H9 (cell line): ENCODE data around the gene TSPO2. TPM values are rescaled to one million over a fixed set of nuclear protein-coding genes. Genes with fewer than 3 reads are reported as not detected.

Experiments
- DNase-seq: peaks from one replicate; pipeline ENCODE4 v3.0.0-alpha.2; 2017
- H2AFZ ChIP-seq: one replicate; pipeline ENCODE4 v1.6.1; 2013; ENCODE audit warnings: mild to moderate bottlenecking, low read length, control low read depth, moderate library complexity
- H2AK5ac ChIP-seq: 2 replicates; pipeline ENCODE4 v1.6.1; 2013; ENCODE audit warnings: low read length, control low read depth, mixed read lengths; ENCODE audit not compliant: insufficient read length
- H2BK120ac ChIP-seq: one replicate; pipeline ENCODE4 v1.6.1; 2013; ENCODE audit warnings: low read depth, mild to moderate bottlenecking, low read length, control low read depth, inconsistent platforms; ENCODE audit not compliant: poor library complexity, severe bottlenecking
- H2BK12ac ChIP-seq: 2 replicates; pipeline ENCODE4 v1.6.1; 2013; ENCODE audit warnings: low read length, control low read depth, mixed read lengths, low read depth; ENCODE audit not compliant: insufficient read length
- H2BK15ac ChIP-seq: 2 replicates; pipeline ENCODE4 v1.6.1; 2013; ENCODE audit warnings: low read depth, low read length, control low read depth
- H2BK20ac ChIP-seq: one replicate; pipeline ENCODE4 v1.6.1; 2013; ENCODE audit warnings: low read depth, mild to moderate bottlenecking, low read length, control low read depth, inconsistent platforms; ENCODE audit not compliant: poor library complexity, severe bottlenecking
- H2BK5ac ChIP-seq: 2 replicates; pipeline ENCODE4 v1.6.1; 2013; ENCODE audit warnings: low read length, control low read depth, mixed read lengths; ENCODE audit not compliant: insufficient read length
- H3K14ac ChIP-seq: 2 replicates; pipeline ENCODE4 v1.6.1; 2013; ENCODE audit warnings: low read length, control low read depth; ENCODE audit not compliant: insufficient read depth
- H3K18ac ChIP-seq: 2 replicates; pipeline ENCODE4 v1.6.1; 2013; ENCODE audit warnings: low read depth, mild to moderate bottlenecking, mixed read lengths, low read length, control low read depth; ENCODE audit not compliant: insufficient read length
- H3K23ac ChIP-seq: 2 replicates; pipeline ENCODE4 v1.6.1; 2013; ENCODE audit warnings: low read length, control low read depth, mixed read lengths, low read depth; ENCODE audit not compliant: insufficient read length
- H3K23me2 ChIP-seq: 2 replicates; pipeline ENCODE4 v1.6.1; 2013; ENCODE audit warnings: low read depth, mild to moderate bottlenecking, mixed read lengths, low read length, control low read depth; ENCODE audit not compliant: insufficient read length, poor library complexity, severe bottlenecking
- H3K27ac ChIP-seq: 2 replicates; pipeline ENCODE4 v1.5.1; 2013; ENCODE audit warnings: low read length, control low read depth, mixed read lengths, low read depth; ENCODE audit not compliant: insufficient read length
- H3K27me3 ChIP-seq: 2 replicates; pipeline ENCODE4 v1.6.1; 2013; ENCODE audit warnings: low read length, control low read depth, inconsistent platforms; ENCODE audit not compliant: insufficient read depth
- H3K4ac ChIP-seq: 2 replicates; pipeline ENCODE4 v1.6.1; 2013; ENCODE audit warnings: low read depth, mild to moderate bottlenecking, control low read depth, inconsistent platforms, low read length, moderate library complexity
- H3K4me1 ChIP-seq: 2 replicates; pipeline ENCODE4 v1.6.1; 2013; ENCODE audit warnings: low read length, control low read depth, inconsistent platforms; ENCODE audit not compliant: insufficient read depth
- H3K4me2 ChIP-seq: 2 replicates; pipeline ENCODE4 v1.6.1; 2013; ENCODE audit warnings: low read length, control low read depth, mixed read lengths; ENCODE audit not compliant: insufficient read length, insufficient read depth
- H3K56ac ChIP-seq: 2 replicates; pipeline ENCODE4 v1.6.1; 2013; ENCODE audit warnings: low read depth, mild to moderate bottlenecking, mixed read lengths, low read length, control low read depth; ENCODE audit not compliant: insufficient read length
- H3K79me1 ChIP-seq: 2 replicates; pipeline ENCODE4 v1.6.1; 2013; ENCODE audit warnings: low read depth, mild to moderate bottlenecking, moderate library complexity, low read length, control low read depth, inconsistent platforms; ENCODE audit not compliant: insufficient read depth, poor library complexity, severe bottlenecking
- H3K79me2 ChIP-seq: 2 replicates; pipeline ENCODE4 v1.6.1; 2013; ENCODE audit warnings: low read length, control low read depth, inconsistent platforms; ENCODE audit not compliant: insufficient read depth
- H3K9ac ChIP-seq: 2 replicates; pipeline ENCODE4 v1.6.1; 2013; ENCODE audit warnings: low read length, control low read depth, mixed read lengths; ENCODE audit not compliant: insufficient read length; ENCODE audit errors: extremely low read depth
- H3K9me3 ChIP-seq: one replicate; pipeline ENCODE4 v1.6.1; 2013; ENCODE audit warnings: low read depth, low read length, inconsistent platforms; ENCODE audit not compliant: control insufficient read depth
- H3T11ph ChIP-seq: one replicate; pipeline ENCODE4 v1.6.1; 2013; ENCODE audit warnings: mild to moderate bottlenecking, low read length, control low read depth, inconsistent platforms
- H4K20me1 ChIP-seq: one replicate; pipeline ENCODE4 v1.6.1; 2013; ENCODE audit not compliant: control insufficient read depth, insufficient read length, insufficient read depth
- H4K5ac ChIP-seq: 2 replicates; pipeline ENCODE4 v1.6.1; 2013; ENCODE audit warnings: low read depth, mild to moderate bottlenecking, mixed read lengths, low read length, control low read depth; ENCODE audit not compliant: insufficient read length
- H4K8ac ChIP-seq: replicated peaks from 2 replicates; pipeline ENCODE4 v1.6.1; 2013; ENCODE audit warnings: low read length, control low read depth, mixed read lengths, low read depth; ENCODE audit not compliant: insufficient read length
- H4K91ac ChIP-seq: 2 replicates; pipeline ENCODE4 v1.6.1; 2013; ENCODE audit warnings: low read depth, mild to moderate bottlenecking, moderate library complexity, mixed read lengths, low read length, control low read depth; ENCODE audit not compliant: insufficient read length
- H3K27ac Mint-ChIP-seq, 3 experiments: 2 replicates in 2 of 3; 3 replicates in 1 of 3; pipeline ENCODE4 v1.8.0; 2020 to 2021; ENCODE audit warnings: mixed read lengths in 3 of 3, mild to moderate bottlenecking in 1 of 3, moderate library complexity in 1 of 3
- H3K27me3 Mint-ChIP-seq: 2 replicates; pipeline ENCODE4 v1.8.0; 2021; ENCODE audit warnings: low read depth, mild to moderate bottlenecking, moderate library complexity, mixed read lengths
- H3K36me3 Mint-ChIP-seq, 3 experiments: 2 replicates in 2 of 3; 3 replicates in 1 of 3; pipeline ENCODE4 v1.8.0; 2020 to 2021; ENCODE audit warnings: low read depth in 3 of 3, mixed read lengths in 3 of 3; ENCODE audit not compliant: insufficient read depth in 1 of 3
- H3K4me1 Mint-ChIP-seq, 2 experiments: 2 replicates each; pipeline ENCODE4 v1.8.0; 2020; ENCODE audit warnings: mixed read lengths in 2 of 2
- H3K4me3 Mint-ChIP-seq, 2 experiments: 2 replicates in 1 of 2; 3 replicates in 1 of 2; pipeline ENCODE4 v1.8.0; 2020 to 2021; ENCODE audit warnings: mild to moderate bottlenecking in 2 of 2, mixed read lengths in 2 of 2, moderate library complexity in 1 of 2
- H3K9me3 Mint-ChIP-seq, 2 experiments: 2 replicates in 1 of 2; 3 replicates in 1 of 2; pipeline ENCODE4 v1.8.0; 2020; ENCODE audit warnings: mild to moderate bottlenecking in 2 of 2, mixed read lengths in 2 of 2, moderate library complexity in 1 of 2
- WGBS: extraction: QIAGEN DNeasy Blood & Tissue Kit; methylation state at CpG from one replicate; pipeline ENCODE4 v1.1.7; 2013; ENCODE audit warnings: missing lambda C conversion rate, low lambda C conversion rate, mixed read lengths; ENCODE audit not compliant: insufficient read length; ENCODE audit errors: extremely low coverage; 5-methylcytosine and 5-hydroxymethylcytosine counted together
- total RNA-seq: library from RNA; stranded (reverse); gene quantifications from 2 replicates; pipeline ENCODE4 v1.2.1, GENCODE V29; 2021
- TF ChIP-seq, protein P1 (sequence below): fragments of 200-600 bp; sonication (generic); conservative IDR thresholded peaks from 3 replicates; pipeline ENCODE4 v1.8.0; 2021; ENCODE audit warnings: antibody characterized with exemption, mild to moderate bottlenecking

The TSPO2 gene
- total RNA-seq, 1 experiment from 2014 or later = not detected

DNA sequence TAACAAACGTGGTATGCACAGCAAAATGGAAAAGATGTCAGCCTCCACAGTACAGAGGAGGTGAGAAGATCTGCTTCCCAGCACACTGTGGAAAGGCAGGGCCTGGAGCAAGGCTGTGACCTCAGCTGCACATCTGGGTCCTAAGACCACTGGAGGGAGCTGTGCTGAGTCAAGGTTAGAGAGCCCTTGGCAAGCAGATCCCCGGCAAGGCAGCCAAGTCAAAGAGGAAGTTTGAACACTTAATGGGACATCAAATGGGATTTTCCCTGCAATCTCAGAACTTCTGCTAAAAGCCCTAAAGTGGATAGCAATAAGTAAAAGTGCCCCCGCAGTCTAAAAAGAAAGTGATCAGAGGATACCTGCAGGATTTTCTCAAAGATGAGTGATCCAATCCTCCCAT, 42.7 kb upstream of the TSPO2 start:
- no CpG with 5 or more reads among the region's 3 CpGs for WGBS
- Histone ChIP-seq H2AK5ac (no peak overlapping the region), H3K56ac (no peak overlapping the region), H4K91ac (no peak overlapping the region), H2BK5ac (no peak overlapping the region), H4K5ac (no peak overlapping the region), H3K18ac (no peak overlapping the region), H3K4me2 (no peak overlapping the region), H3K23me2 (no peaks in the 10 kb centered on the region), H3K14ac (no peak overlapping the region), H3K4ac (no peak overlapping the region), H3T11ph (no peak overlapping the region), H3K23ac (no peak overlapping the region), H3K4me1 (peaks cover 16% of the 10 kb centered on the region; the same call in 1 of the 2 replicates), H2BK20ac (no peak overlapping the region), H3K9me3 (no peaks in the 10 kb centered on the region), H4K8ac (no peak overlapping the region), H3K79me2 (no peaks in the 10 kb centered on the region), H3K9ac (no peak overlapping the region), H2BK15ac (no peak overlapping the region), H2BK120ac (no peak overlapping the region), H2AFZ (no peak overlapping the region), H3K27me3 (no peaks in the 10 kb centered on the region), H2BK12ac (no peak overlapping the region), H3K27ac (no peak overlapping the region), H4K20me1 (no peaks in the 10 kb centered on the region), H3K79me1 (no peaks in the 10 kb centered on the region)
- peaks cover 54 to 62% of the 10 kb centered on the region in 2 experiments for H3K4me1 Mint-ChIP-seq
- H3K9me3 Mint-ChIP-seq = no peaks in the 10 kb centered on the region
- H3K4me3 Mint-ChIP-seq = no peak overlapping the region
- H3K36me3 Mint-ChIP-seq = 0 out of 7 replicates have a peak, but pooled peaks cover 0 to 2% (median 0%) of the 10 kb centered on the region in 3 experiments
- peaks cover 14% of the 10 kb centered on the region for H3K27me3 Mint-ChIP-seq
- TF ChIP-seq, protein P1, sequence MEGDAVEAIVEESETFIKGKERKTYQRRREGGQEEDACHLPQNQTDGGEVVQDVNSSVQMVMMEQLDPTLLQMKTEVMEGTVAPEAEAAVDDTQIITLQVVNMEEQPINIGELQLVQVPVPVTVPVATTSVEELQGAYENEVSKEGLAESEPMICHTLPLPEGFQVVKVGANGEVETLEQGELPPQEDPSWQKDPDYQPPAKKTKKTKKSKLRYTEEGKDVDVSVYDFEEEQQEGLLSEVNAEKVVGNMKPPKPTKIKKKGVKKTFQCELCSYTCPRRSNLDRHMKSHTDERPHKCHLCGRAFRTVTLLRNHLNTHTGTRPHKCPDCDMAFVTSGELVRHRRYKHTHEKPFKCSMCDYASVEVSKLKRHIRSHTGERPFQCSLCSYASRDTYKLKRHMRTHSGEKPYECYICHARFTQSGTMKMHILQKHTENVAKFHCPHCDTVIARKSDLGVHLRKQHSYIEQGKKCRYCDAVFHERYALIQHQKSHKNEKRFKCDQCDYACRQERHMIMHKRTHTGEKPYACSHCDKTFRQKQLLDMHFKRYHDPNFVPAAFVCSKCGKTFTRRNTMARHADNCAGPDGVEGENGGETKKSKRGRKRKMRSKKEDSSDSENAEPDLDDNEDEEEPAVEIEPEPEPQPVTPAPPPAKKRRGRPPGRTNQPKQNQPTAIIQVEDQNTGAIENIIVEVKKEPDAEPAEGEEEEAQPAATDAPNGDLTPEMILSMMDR = peak; percentile 74
- DNase-seq = peak; percentile 86
- H3K27ac Mint-ChIP-seq = peak overlapping the region; percentile 12 to 78 (median 37); a peak in 3 of 7 replicates
